Measurements from ENCODE around the gene CDH23.

CDH23 gene

GRCh38 chr10:71434760-71435394 is 38.2 kb downstream of the CDH23 start:
- DNase-seq (ENCODE audit: low read depth, low spot score): no peak
- ChIA-PET CTCF (no interaction called here), POLR2A (no interaction called here)
- TF ChIP-seq, protein P1, sequence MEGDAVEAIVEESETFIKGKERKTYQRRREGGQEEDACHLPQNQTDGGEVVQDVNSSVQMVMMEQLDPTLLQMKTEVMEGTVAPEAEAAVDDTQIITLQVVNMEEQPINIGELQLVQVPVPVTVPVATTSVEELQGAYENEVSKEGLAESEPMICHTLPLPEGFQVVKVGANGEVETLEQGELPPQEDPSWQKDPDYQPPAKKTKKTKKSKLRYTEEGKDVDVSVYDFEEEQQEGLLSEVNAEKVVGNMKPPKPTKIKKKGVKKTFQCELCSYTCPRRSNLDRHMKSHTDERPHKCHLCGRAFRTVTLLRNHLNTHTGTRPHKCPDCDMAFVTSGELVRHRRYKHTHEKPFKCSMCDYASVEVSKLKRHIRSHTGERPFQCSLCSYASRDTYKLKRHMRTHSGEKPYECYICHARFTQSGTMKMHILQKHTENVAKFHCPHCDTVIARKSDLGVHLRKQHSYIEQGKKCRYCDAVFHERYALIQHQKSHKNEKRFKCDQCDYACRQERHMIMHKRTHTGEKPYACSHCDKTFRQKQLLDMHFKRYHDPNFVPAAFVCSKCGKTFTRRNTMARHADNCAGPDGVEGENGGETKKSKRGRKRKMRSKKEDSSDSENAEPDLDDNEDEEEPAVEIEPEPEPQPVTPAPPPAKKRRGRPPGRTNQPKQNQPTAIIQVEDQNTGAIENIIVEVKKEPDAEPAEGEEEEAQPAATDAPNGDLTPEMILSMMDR (IDR thresholded peaks at IDR 0.05; ENCODE audit: insufficient read depth, low read length, missing control alignments): no peak
- H3K4me3 ChIP-seq (ENCODE audit: low read depth, low read length): no peak overlapping the region

DNA sequence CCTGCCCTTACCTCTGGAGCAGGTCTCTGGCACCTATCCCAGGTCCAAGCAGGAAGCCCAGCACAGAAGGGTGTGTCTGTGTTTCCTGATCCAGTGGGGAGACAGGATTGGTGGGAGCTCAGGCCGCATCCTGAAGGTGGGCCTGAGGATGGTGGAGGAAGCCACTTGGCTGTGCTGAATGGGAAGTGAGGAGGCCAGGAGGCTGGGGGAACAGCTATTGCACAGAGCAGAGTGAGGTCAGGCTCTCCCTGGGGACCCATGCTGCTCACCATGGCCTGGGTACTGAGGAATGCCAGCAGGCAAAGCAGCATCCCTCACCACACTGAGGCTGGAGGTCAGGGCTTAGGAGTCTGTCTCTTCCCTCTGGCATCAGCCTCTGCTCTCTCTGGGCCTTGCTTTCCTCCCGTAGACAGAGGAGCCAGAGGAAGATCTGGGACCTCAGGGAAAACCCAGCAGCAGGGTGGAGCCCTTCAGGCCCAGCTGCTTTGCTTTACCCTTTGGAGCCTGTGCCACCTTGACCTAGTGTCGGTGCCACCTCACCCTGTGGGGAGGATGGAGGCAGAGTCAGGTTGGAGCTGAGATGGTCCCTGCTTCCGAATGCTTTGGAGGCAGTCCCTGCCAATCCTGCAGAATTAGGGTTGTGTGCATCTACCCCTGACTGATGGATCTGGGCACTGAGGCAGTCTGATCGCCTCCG is 39.0 kb downstream of the CDH23 start:
- no peak for DNase-seq (ENCODE audit: low read depth, low spot score)
- TF ChIP-seq, protein P1 (IDR thresholded peaks at IDR 0.05; ENCODE audit: insufficient read depth, low read length, missing control alignments): no peak
- ChIA-PET CTCF (no interaction called here), POLR2A (no interaction called here)
- H3K4me3 ChIP-seq (ENCODE audit: low read depth, low read length): no peak overlapping the region

GRCh38 chr10:71436268-71437125 is 39.8 kb downstream of the CDH23 start:
- TF ChIP-seq, protein P1 (IDR thresholded peaks at IDR 0.05; ENCODE audit: insufficient read depth, low read length, missing control alignments): no peak
- CTCF ChIA-PET: no interaction called here
- DNase-seq (ENCODE audit: low read depth, low spot score): no peak
- no peak overlapping the region for H3K4me3 ChIP-seq (ENCODE audit: low read depth, low read length)
- POLR2A ChIA-PET: no interaction called here

DNA sequence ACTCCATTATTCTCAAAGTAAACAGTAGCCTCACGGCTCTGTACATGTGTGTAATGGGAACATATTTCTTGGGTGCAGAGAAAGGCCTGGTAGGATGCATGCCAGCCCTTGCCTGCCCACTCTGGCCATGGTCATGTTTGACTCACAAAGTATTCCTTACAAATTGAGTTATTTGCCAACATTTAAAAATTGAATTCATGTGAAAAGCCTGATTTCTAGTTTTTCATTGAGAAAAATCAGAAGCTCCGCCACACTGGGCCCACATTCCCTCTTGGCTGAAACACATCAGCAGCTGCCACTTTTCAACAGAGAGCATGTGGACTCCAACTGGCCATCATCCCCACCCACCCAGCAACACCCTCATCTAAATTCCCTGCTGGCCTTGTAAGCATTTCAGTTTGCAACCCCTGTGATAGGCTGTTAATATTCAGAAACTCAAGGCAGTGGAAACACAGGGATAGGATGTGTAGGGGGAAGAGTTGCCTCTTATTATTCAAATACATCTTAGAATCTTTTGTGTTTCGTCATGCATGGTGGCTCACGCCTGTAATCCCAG is 40.9 kb downstream of the CDH23 start:
- no peak overlapping the region for H3K4me3 ChIP-seq (ENCODE audit: low read depth, low read length)
- POLR2A ChIA-PET: no interaction called here
- TF ChIP-seq, protein P1 (IDR thresholded peaks at IDR 0.05; ENCODE audit: insufficient read depth, low read length, missing control alignments): no peak
- CTCF ChIA-PET: no interaction called here
- no peak for DNase-seq (ENCODE audit: low read depth, low spot score)

- DNase-seq (ENCODE audit: low read depth, low spot score): no peak
- POLR2A ChIA-PET: no interaction called here
- no peak overlapping the region for H3K4me3 ChIP-seq (ENCODE audit: low read depth, low read length)
- TF ChIP-seq, protein P1 (IDR thresholded peaks at IDR 0.05; ENCODE audit: insufficient read depth, low read length, missing control alignments): no peak
- CTCF ChIA-PET: no interaction called here
Measured at GRCh38 chr10:71438761-71439160, 42.0 kb downstream of the CDH23 start.
